Stimulated activated effector memory CD8-positive, alpha-beta T cell treated with anti-CD3 and anti-CD28 coated beads, Interleukin-12 subunit alpha, Interleukin-12 subunit beta, amount 100 ng/mL, for 72 hours (primary cell): ENCODE data around the gene BRSK2.

Experiments
- ATAC-seq: fragments of 150-1000 bp; cut with Tn5 transposase; 2 replicates; pipeline ENCODE4 v1.10.0; 2021
- DNase-seq, 2 donors: peaks; one replicate each; pipeline ENCODE4 v3.0.0; 2021 to 2022; ENCODE audit warnings: low spot score in 2 of 2
- H3K27ac Mint-ChIP-seq: one replicate; pipeline ENCODE4 v1.8.0; 2022; ENCODE audit warnings: mild to moderate bottlenecking, mixed read lengths
- H3K36me3 Mint-ChIP-seq: one replicate; pipeline ENCODE4 v1.8.0; 2022; ENCODE audit warnings: mild to moderate bottlenecking, mixed read lengths
- H3K4me1 Mint-ChIP-seq: one replicate; pipeline ENCODE4 v1.8.0; 2022; ENCODE audit warnings: mixed read lengths
- H3K4me3 Mint-ChIP-seq: one replicate; pipeline ENCODE4 v1.8.0; 2022; ENCODE audit warnings: mild to moderate bottlenecking, mixed read lengths
- H3K9me3 Mint-ChIP-seq: one replicate; pipeline ENCODE4 v1.8.0; 2022; ENCODE audit warnings: mixed read lengths

BRSK2 gene

DNA sequence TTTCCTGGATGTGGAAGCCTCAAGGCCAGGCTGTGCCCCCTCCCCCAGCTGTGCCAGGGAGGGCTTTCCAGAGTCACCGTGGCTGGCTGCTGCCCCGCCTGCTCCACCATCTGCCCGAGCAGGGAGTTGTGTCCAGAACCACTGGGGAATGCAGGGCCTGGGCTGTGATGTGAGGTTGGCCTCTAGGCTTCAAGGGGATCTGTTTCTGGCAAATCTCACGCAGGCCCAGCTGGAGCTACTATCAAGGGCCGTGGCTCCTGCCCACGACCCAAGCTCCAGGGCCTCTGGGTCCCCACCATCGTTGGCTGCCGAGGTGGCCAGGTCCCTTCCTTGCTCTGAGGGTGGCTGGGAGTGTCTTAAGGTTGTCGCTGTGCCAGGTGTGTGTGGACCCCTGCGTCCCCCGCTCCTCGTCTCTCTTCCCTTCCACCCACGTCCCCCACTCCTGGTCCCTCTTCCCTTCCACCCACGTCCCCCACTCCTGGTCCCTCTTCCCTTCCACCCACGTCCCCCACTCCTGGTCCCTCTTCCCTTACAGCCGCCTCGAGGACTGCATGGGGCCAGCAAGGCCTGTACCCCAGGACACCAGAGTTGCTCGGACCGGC lies 6.1 kb downstream of the BRSK2 start:
- Mint-ChIP-seq H3K4me3 (no peak overlapping the region), H3K4me1 (no peaks in the 10 kb centered on the region), H3K36me3 (no peaks in the 10 kb centered on the region), H3K27ac (no peak overlapping the region), H3K9me3 (no peaks in the 10 kb centered on the region)
- ATAC-seq = no peak
- DNase-seq = no peak

DNA sequence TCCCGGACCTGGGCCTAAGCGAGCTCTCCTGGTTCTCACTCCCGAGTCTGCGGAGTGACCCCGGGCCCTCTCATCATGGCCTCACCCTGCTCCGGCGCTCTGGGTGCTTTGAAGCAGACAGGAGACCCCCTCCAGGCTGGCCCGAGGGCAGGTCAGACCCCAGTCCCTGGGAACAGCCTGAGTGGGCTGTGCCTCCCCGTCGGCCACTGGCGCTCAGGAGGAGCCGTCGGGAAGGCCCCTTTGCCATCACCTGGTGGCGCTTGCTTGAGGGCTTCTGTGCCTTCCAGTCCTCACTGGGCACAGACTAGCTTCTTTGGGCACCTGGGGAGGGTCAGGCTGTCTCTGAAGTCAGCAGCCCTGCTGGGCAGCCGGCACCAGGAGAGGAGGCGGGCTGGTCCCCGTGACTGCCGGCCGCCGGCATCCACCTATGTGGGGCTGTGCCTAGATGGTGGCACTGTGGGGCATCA lies 6.7 kb downstream of the BRSK2 start:
- H3K36me3 Mint-ChIP-seq = no peaks in the 10 kb centered on the region
- ATAC-seq (no peak), DNase-seq (no peak)
- H3K4me1 Mint-ChIP-seq = no peaks in the 10 kb centered on the region
- no peak overlapping the region for H3K4me3 Mint-ChIP-seq
- no peaks in the 10 kb centered on the region for H3K9me3 Mint-ChIP-seq
- no peak overlapping the region for H3K27ac Mint-ChIP-seq

DNA sequence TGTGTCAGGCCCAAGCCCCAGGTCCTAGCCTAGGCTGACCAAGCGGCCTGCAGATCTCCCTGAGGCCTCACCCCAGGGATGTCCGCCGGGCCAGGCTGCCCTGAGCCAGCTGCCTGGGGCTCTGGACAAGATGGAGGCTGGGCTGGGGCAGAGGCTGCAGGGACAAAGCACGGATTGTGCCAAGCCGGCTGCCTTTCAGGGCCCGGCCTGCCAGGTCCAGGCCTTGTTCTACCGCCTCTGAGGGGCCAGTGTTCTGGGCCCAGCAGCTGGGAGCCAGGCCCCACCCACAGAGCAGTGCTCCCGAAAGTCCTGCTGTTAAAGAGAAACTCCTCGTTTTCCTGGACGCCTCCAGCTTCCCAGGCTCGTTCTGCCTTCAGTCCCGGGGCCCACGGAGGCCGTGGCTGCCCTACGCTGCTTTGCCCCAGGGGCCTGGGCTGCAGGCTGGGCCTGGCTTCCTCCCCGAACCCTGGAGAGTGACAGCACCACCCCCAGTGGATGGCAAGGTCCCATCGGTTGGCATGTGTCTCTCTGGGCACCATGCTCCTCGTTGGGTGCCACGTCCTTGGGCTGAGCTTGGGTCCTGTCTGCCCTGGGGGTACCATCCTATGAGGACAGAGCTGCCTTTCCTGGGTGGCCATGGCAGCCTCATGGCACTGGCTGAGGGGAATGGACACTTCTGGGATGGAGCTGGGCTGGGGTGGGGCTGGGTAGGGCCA lies 7.6 kb downstream of the BRSK2 start:
- H3K36me3 Mint-ChIP-seq = no peaks in the 10 kb centered on the region
- H3K9me3 Mint-ChIP-seq = no peaks in the 10 kb centered on the region
- no peaks in the 10 kb centered on the region for H3K4me1 Mint-ChIP-seq
- H3K27ac Mint-ChIP-seq = no peak overlapping the region
- no peak for DNase-seq
- no peak for ATAC-seq
- no peak overlapping the region for H3K4me3 Mint-ChIP-seq

DNA sequence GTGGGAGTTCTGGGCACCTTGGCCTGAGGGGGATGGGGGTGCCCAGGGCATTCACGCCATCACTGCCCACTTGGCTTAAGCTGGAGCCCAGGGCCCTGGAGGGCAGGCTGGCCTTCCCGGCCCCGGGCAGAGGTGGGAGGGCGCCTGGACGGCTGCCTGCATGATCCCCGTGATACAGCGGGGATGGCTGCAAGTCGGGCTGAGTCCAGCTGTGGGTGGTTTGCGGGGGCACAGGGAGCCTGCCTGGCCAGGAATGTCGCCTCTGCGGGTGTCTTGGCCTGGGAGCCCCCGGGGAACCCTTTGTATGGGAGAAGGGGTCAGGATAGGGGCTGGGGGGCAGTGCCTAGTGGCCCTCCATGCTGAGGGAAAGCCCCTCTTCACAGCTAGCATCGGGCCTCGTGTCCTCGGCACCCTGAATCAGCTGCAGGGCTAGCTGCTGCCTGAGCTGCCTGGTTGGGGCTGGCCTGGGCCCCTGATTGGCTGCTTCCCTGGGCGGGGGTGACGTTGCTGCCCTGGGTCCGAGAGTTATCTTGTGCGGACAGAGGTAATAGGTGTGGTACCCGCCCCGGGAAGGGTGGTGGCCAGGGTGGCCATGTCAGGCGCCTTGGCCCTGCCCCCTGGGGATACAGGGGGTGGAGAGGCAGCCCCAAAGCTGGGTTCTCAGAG lies 8.3 kb downstream of the BRSK2 start:
- H3K4me3 Mint-ChIP-seq = no peak overlapping the region
- H3K9me3 Mint-ChIP-seq = no peaks in the 10 kb centered on the region
- H3K36me3 Mint-ChIP-seq = no peaks in the 10 kb centered on the region
- no peak for ATAC-seq
- H3K4me1 Mint-ChIP-seq = no peaks in the 10 kb centered on the region
- no peak overlapping the region for H3K27ac Mint-ChIP-seq
- DNase-seq = no peak

DNA sequence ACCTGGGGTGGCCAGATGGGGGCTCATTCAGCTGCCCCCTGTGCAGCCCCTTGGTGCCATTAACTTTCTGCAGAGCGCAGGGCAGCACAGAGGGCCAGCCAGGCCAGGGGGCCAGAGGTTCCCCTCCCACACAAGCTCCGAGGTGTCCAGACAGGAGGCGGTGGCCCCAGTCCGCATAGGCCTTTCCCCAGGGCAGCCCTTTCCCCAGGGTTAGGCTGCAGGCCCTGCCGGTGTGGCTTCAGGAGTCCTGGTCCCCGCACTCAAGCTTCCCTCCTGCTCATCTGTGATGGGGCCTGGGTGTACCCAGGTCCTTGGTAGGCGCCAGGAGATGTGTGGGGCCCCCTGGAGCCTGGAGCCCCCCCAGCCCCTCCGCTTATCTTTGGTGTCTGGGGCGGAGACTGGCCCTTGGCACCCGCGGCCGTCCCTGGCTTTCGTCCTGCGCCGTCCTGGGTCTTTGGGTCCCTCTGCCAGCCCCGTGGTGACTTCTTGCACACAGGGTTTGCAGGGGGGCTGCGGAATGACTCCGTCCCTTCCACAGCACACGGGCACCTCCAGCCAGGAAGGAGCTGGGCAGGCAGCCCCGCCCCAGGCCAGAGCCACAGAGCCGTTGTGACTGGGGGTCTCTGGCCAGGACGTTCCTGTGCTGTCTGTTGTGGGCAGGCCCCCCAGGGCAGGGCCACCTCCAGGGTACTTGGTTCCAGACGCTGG lies 8.9 kb downstream of the BRSK2 start:
- Mint-ChIP-seq H3K9me3 (no peaks in the 10 kb centered on the region), H3K27ac (no peak overlapping the region), H3K4me3 (no peak overlapping the region), H3K36me3 (no peaks in the 10 kb centered on the region), H3K4me1 (no peaks in the 10 kb centered on the region)
- DNase-seq (no peak), ATAC-seq (no peak)

DNA sequence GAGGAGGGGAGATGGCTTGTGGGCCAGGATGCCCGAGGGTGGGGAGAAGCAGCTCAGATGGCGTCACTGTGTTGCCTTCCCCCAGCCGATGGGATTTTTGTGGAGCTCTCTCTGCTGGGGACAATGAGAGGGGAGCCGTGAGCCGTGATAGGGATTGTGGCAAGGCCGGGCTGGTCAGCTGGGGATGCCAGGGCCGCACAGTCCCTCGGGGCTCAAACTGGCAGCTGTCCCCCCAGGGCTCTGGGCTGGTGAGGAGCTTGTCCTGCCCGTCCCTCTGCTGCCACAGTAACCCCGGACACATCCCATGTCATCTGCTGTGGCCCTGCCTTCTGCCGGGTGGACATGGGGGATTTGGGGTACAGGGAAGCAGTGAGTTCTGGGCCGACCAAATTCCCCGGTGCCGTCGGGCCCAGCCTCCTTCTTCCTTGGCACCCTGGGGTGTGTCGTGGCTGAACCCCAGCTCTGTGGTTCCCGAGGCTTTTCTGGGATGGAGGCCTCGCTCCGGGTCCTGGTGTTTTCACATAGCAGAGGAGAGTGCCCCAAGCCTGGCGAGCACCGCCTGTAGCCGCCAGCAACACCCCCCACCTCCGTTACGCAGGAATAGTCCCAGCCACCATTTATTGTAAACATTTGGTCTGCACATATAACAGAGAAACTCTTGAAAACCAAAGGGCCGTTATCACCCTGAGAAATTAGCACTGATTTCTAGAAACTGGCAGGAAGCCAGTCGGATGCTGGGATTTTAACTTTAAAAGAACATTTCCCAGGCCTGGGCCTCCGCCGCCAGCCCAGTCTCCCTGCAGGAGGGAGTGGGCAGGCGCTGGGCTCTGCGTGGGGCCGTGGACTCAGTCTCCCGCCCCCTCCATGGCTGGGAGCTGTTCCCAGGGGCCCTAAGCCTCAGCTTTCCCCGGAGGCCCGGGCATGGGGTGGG lies 9.9 kb downstream of the BRSK2 start:
- DNase-seq (no peak), ATAC-seq (no peak)
- Mint-ChIP-seq H3K4me1 (no peaks in the 10 kb centered on the region), H3K36me3 (no peaks in the 10 kb centered on the region), H3K4me3 (no peak overlapping the region), H3K27ac (no peak overlapping the region), H3K9me3 (no peaks in the 10 kb centered on the region)

DNA sequence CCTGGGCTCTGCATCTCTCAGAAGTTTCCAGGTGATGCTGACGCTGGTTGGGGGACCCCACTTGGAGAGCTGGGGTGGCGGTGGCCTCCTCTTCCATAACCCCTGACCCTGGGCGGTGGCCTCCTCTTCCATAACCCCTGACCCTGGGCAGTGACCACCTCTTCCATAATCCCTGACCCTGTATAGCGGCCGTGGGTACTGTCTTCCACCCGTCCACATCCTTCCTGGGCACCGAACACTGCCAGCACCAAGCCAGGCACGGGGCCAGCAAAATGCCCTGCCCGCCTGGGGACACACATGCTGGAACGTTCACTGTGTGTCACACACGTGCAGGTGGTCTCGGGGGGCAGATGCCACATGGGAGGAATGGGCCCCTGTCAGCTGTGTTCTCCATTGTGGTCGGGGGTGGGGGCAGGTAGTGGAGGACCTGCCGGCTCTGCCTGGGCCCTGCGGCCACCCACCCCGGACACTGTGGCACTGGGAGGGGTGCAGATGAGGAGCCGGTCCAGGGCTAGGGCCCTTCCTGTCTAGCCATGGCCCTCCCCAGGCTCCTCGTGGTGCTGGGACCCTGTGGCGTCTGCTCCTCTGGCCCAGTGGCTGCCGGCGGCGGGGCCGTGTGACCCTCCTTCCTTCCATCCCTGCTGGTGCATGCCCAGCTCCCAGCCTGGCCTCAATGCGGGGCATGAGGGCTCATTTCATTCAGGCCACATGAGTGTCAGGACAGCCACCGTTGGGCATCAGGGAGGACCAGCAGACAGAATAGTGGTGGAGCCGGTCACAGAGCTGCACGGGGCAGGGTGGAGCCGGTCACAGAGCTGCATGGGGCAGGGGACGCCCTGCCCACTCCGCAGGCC lies 10.8 kb downstream of the BRSK2 start:
- ATAC-seq (no peak), DNase-seq (no peak)
- H3K9me3 Mint-ChIP-seq = no peaks in the 10 kb centered on the region
- no peak overlapping the region for H3K4me3 Mint-ChIP-seq
- H3K4me1 Mint-ChIP-seq = no peaks in the 10 kb centered on the region
- H3K27ac Mint-ChIP-seq = no peak overlapping the region
- H3K36me3 Mint-ChIP-seq = no peaks in the 10 kb centered on the region

DNA sequence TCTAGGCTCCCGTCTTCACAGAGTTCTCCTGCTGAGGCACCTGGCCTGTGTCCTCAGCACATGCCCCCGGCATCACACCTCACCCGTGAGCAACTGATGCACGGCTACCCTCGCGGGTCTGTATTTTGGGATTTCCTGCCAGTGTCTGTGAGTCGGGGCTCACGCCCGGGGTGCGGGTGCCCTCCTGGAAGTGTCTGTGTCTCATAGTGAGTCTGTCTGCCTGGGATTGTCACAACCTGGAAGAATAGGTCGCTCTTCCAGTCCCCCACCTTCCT lies 11.4 kb downstream of the BRSK2 start:
- Mint-ChIP-seq H3K27ac (no peak overlapping the region), H3K36me3 (no peaks in the 10 kb centered on the region), H3K4me1 (no peaks in the 10 kb centered on the region), H3K9me3 (no peaks in the 10 kb centered on the region), H3K4me3 (no peak overlapping the region)
- ATAC-seq = no peak
- no peak for DNase-seq

DNA sequence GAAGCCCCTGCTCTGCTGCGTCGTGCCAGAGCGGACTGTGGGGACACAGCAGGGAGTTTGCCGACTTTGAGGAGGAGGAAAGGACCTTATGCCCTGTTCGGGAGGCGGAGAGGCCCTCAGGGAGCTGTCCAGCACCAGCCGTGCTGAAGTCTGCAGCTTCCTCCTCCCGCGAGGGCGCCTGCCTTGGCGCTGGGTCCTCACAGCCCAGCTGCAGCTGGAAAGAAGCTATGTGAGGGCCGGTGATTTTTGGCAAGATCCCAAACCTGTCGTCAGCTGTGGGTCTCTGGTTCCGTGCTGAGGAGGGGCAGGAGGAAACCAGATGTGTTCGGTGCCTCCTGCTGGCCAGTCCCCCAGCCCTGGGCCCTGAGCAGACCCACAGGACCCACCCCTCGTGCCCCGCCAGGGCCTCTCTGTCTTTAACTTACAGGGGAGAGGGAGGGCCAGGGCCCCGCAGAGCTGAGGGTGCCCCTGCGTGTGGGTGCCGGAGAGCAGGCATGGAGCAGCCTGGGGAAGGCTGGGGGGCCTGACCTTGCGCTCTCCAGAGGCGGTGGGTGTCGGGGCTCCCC lies 12.0 kb downstream of the BRSK2 start:
- DNase-seq = no peak
- Mint-ChIP-seq H3K9me3 (no peaks in the 10 kb centered on the region), H3K4me1 (no peaks in the 10 kb centered on the region), H3K36me3 (no peaks in the 10 kb centered on the region), H3K27ac (no peak overlapping the region), H3K4me3 (no peak overlapping the region)
- ATAC-seq = no peak

DNA sequence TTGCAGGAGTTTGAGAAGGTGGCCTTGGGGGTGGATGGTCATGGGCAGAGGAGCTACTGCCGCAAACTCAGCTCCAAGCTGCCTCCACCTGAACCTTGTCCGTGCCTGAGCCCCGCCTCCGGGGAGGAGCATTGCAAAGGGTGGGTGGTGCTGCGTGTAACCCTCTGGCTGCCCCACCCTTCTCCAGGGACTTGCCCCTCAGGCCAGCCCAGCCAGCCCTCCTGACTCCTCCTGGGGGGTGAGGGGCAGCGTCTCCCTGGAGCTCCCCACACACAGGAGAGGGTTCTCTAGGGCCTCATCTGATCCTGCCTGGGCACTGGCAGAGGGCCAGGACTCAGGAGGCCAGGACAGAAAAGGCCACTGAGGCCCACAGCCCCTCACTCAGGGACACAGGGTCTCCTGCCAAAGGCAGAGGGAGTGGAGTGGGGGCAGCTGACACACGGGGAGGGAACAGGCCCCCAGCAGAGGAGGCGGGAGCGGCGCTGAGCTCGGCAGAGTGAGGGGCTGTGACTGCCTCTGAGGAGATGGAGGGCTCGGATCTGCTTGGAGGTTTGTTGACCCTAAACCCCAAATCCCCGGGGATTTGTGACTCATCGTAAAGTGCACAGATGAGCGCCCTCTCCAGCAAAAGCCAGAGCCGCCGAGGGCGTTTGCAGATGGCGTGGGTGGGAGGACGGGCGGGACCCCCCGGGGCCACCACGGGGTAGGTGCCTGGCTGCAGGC lies 12.8 kb downstream of the BRSK2 start:
- no peak for ATAC-seq

DNA sequence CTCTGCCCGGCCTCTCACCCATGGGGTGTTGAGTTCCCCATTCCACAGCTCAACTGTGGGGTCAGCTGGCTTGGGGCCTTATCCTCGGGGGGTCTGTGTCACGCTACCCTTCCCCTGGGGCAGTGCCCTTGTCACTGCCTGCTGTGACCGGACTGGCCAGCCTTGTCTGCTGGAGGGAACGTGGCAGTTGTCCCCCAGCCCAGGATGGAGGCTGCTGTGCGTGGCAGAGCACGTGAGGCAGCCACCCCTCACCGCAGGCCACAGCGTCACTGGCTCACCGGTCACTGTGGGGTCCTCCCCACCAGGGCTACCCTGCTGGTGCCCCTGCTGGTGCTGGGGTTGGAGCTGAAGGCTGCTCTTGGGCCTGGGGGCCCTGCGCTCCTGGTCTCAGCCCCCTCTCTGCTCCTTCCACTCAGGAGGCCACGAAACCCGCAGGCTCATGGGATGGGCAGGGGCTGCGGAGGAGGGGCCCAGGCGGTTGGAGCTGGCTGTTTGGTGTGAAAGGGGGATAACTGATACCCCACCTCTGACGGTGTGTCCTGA lies 13.4 kb downstream of the BRSK2 start:
- Mint-ChIP-seq H3K4me1 (no peaks in the 10 kb centered on the region), H3K9me3 (no peaks in the 10 kb centered on the region), H3K27ac (no peak overlapping the region), H3K36me3 (no peaks in the 10 kb centered on the region), H3K4me3 (no peak overlapping the region)
- no peak for DNase-seq
- ATAC-seq = no peak

More for the DNA sequence above, 12.8 kb downstream of the BRSK2 start:
- H3K4me3 Mint-ChIP-seq = no peak overlapping the region
- DNase-seq = no peak
- H3K36me3 Mint-ChIP-seq = no peaks in the 10 kb centered on the region
- H3K4me1 Mint-ChIP-seq = no peaks in the 10 kb centered on the region
- H3K9me3 Mint-ChIP-seq = no peaks in the 10 kb centered on the region
- no peak overlapping the region for H3K27ac Mint-ChIP-seq

DNA sequence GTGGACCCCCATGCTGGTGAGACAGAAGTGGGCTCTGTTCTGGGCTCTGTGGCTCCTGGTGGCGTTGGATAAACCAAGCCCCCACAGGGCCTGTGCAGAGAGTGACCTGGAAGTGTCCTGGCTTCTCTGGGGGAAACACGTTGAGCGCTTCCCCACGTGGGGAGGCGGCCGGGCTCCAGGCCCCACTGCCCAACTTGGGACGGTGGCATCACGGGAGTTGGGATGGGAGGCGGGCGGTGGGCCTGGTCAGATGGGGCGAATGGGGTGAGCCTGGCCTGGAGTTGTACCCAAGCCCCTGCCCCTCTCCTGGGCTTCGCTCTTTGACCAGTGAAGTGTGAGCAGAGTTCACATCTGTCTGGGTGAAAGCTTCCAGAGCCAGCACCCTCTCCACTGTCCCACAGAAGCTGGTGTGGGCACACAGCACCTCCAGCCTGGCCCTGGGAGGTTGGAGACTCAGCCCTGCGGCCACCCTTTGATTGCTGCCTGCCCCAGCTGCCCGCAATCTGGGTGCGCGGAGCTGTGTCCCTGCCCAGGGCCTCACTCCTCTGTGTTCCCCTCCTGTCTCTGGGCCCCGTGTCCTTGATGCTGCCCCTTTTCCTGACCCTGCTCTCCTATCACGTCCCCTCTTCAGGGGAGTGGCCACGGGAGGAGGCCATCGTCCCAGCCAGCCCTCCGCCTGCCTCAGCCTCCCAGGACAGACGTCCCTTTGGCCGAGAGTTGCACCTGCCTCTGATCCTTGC lies 14.2 kb downstream of the BRSK2 start:
- Mint-ChIP-seq H3K4me3 (no peak overlapping the region), H3K9me3 (no peaks in the 10 kb centered on the region), H3K4me1 (no peaks in the 10 kb centered on the region), H3K27ac (no peak overlapping the region), H3K36me3 (no peaks in the 10 kb centered on the region)
- ATAC-seq (no peak), DNase-seq (no peak)
